NCI-H1417 treated with DMSO at 0.1 percent for 48 hours (cell line): Measurements from ENCODE around the gene UBE2F.
"Not testable (repeated sequence)": the region's sequence is repeated elsewhere in the genome, so short reads cannot be mapped to it uniquely, and the experiment has no call there.

Experiments
- DNase-seq: peaks from one replicate; lab custom pipeline; 2025; lab: John Stamatoyannopoulos, UW

The UBE2F gene

GRCh38 chr2:238046725-238047270, 80.0 kb downstream of the UBE2F start:
- no peak for DNase-seq

DNA sequence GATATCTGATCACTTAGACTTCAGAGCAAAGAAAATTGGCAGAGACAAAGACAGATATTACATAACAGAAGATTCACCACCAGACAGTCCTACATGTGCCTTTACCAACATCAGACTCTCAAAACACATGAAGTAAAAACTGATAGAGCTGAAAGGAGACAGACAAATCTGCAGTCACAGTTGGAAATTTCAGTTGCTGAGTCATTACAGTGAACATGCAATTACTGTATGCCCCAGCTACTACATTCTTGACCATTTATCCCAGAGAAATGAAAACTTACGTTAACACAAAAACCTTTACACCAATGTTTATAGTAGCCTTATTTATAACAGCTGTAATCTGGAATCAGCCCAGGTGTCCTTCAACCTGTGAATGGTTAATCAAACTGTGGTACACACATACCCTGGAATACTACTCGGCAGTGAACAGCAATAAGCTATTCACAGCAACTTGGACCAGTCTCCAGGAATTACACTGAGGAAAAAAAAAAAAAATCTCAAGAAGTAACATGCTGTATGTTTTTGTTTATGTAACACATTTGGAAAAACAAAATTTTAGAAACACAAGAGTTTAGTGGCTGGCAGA, 86.5 kb downstream of the UBE2F start:
- DNase-seq: no peak

- no peak for DNase-seq
Measured at GRCh38 chr2:238055841-238056240, 89.0 kb downstream of the UBE2F start.

DNA sequence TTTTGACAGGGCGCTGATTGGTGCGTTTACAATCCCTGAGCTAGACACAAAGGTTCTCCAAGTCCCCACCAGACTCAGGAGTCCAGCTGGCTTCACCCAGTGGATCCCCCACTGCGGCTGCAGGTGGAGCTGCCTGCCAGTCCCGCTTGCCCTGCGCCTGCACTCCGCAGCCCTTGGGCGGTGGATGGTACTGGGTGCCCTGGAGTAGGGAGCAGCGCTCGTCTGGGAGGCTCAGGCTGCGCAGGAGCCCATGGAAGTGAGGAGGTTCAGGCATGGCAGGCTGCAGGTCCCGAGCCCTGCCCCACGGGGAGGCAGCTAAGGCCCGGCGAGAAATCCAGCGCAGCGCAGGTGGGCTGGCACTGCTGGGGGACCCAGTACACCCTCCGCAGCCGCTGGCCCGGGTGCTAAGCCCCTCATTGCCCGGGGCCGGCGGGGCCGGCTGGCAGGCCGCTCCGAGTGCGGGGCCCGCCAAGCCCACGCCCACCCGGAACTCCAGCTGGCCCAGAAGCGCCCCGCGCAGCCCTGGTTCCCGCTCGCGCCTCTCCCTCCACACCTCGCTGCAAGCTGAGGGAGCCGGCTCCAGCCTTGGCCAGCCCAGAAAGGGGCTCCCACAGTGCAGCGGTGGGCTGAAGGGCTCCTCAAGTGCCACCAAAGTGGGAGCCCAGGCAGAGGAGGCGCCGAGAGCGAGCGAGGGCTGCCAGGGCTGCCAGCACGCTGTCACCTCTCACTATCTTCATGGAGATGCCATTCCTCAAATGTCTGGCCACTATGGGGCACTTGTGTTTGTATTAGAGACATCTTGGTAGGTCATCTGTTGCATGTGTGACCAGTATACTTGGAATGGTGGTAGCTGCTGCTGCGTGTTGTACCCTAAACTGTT, 91.1 kb downstream of the UBE2F start:
- not testable (repeated sequence) for DNase-seq

- no peak for DNase-seq
Measured at GRCh38 chr2:238059505-238059904, 92.7 kb downstream of the UBE2F start.

GRCh38 chr2:238060096-238060541, 93.3 kb downstream of the UBE2F start:
- DNase-seq: no peak

DNA sequence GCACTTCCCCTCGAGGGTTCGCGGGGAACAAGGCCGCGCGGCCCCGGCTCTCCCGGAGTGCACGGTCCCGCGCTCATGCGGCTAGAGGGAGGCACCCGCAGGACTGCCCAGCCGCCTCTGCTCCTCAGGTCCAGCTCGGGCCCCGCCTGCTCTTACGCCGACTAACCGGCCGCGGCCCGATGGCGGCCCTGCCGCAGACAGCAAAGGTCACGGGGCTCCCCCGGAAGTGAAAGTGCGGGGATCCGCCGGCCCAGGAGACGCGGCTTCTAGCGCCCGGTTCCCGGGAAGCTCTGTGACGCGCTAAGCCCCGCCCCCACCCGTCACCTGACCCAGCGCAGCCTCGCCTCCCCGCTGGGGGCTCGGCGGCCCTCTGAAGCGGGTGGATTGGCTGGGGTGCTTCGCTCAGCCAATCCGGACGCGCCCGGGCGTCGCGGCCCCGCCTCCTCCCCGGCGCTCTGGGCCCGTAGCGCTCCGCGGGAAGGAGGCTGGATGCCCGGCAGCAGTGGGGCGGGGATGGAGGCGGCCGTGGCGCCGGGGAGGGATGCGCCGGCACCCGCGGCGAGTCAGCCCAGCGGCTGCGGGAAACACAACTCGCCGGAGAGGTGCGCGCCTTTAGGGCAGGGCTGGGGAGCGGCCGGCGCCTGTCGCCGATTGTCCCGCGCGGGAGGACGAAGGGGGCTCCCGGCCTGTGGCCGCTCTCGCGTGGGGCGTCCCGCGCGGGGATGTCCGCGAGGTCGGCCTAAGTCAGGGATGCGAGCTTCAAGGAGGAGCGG, 93.9 kb downstream of the UBE2F start, which contains the start of gene SCLY:
SCLY (plus strand) TSS at position 460 of the 773 bp plus-strand sequence; CDS start at position 514, 54 bp downstream.
- DNase-seq: peak; percentile 81

DNA sequence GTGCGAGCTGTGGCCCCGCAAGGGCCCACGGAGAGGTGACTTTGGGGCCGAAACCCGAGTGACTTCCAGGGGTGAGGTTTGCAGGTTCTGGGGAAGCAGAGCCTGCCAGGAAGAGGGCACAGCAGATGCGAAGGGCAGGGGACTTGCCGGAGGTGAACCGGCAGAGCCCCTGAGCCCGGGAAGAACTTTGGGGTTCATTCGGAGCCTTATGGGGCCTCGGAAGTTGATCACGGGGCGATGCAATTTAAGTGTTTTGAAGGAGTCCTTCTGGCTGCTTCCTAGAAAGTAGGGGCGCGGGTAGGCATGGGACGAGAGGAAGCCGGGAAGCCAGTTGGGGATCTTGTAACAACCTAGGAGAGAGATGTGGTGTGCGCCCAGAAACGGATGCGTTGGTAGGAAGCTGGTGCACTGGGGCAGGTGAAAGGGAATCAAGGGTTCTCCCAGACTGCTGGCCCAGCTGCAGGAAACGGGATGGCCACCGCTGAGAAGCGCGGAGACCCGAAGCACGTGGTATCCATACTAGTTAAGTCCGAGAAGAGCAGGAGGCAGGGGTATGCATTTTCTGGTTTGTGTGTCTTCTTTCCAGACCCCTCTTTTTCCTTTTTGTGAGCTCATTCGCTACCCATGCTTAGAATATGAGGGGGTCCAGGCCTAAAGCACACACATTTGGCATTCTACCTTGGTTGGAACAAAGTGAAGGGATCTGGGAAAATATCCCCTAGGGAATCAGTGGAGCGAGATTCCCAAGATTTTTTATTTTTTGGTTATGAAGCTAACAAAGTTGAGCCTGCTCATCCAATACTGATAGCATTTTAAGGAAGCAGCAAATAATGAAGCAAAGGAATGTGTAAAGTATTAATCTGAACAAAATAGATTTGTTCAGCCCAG, 94.7 kb downstream of the UBE2F start:
- no peak for DNase-seq

GRCh38 chr2:238063414-238064189, 96.8 kb downstream of the UBE2F start:
- no peak for DNase-seq

- no peak for DNase-seq
Measured at GRCh38 chr2:238064376-238064775, 97.6 kb downstream of the UBE2F start.

- DNase-seq: no peak
Measured at GRCh38 chr2:238065071-238065846, 98.4 kb downstream of the UBE2F start.

GRCh38 chr2:238066218-238066617, 99.4 kb downstream of the UBE2F start:
- DNase-seq: no peak

GRCh38 chr2:238066718-238067117, 99.9 kb downstream of the UBE2F start:
- DNase-seq: not testable (repeated sequence)

DNA sequence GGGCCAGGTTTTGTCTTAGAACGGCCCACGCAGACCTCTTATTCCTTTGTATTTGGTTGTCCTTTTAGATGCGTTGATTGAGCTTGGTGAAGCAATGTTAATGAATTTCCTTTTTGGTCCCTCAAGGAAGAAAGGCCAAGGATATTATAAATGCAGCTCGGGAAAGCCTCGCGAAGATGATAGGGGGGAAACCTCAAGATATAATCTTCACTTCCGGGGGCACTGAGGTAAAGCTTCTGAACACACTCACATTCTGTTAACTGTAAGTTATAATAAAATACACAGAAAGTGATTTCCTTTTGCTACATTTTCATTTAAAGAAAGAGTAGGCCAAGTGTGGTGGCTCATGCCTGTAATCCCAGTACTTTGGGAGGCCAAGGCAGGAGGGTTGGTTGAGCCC, 101.1 kb downstream of the UBE2F start:
- no peak for DNase-seq

DNA sequence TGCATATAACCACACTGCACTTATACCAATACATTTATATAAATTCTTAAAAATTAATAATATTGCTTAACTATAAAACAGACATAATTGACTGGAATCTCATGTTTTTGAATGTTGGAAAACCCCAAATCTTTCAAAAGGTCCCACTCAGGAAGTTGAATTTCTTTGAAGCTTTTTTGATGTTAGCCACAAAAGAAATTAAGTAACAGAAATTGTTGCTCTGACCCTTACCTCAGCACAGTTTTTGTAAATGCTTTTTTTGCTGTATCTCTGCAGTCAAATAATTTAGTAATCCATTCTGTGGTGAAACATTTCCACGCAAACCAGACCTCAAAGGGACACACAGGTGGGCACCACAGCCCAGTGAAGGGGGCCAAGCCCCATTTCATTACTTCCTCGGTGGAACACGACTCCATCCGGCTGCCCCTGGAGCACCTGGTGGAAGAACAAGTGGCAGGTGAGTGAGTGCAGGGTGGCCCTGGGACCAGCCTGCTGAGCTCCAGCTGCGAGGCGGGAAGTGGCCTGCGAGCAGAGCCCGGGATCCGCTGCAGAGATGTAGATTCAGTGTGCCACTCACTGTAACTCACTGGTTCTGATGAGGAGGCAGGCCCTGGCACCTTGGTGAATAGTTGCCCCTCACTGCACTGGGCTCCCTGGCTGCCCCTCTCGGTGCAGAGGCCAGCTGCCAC, 102.4 kb downstream of the UBE2F start:
- DNase-seq: no peak

- no peak for DNase-seq
Measured at GRCh38 chr2:238069877-238070276, 103.1 kb downstream of the UBE2F start.

DNA sequence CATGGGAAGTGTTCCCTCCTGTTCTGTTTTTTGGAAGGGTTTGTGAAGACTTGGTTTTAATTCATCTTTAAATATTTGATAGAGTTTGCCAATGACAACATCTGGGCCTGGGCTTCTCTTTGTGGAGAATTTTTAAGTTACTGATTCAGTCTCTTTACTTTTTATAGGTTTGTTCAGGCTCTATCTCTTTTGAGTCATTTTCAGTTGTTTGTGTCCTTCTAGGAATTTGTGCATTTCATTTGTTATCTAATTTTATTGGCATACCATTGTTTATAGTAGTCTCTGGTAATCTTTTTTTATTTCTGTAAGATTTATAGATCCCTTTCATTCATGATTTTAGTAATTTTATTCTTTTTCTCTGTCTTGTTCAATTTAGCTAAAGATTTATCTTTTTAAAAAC, 108.6 kb downstream of the UBE2F start:
- no peak for DNase-seq

DNA sequence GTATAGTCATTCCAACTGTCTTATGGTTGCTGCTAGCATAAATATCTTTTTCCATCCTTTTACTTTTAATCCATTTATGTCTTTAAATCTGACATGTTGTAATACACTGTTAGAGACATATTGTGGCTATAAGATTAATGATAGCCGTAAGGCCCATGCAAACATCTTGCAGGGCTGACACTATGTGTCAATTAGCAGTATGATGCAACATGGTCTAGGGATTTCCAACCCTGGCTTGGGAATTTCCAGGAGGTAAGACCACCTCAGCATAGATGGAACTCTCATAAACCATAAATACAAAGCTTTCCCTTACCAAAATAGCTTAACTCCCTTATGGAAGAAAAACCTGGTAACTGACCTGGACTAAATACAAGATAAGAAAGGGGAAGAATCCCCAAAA, 110.5 kb downstream of the UBE2F start:
- no peak for DNase-seq

DNA sequence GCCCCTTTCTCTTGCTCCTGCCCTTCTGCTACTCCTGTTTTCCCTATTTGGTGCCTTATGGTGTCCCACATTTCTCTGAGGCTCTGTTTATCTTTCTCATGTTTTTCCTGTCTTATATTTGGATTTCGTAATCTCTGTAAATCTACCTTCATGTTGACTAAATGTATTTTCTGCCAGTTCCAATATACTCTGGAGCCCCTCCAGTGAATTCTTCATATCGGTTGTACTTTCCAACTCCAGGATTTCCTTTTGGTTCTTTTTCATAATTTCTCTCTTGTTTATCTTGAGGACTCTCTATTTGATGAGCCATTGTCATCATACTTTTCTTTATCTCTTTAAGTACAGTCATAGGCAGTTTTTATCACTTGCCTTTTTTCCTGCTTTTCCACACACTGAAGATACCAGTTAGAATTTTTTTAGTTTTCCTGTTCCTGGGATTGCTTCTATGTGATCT, 113.1 kb downstream of the UBE2F start:
- DNase-seq: no peak
